ENCODE data around the gene BET1.
"Not testable (repeated sequence)": the region's sequence is repeated elsewhere in the genome, so short reads cannot be mapped to it uniquely, and the experiment has no call there.

Gene BET1

GRCh38 chr7:94042381-94042780 lies 38.2 kb upstream of the BET1 start:
- H3K9me3 ChIP-seq (ENCODE audit: control insufficient read depth in 2 of 2, low read length in 2 of 2) = no peaks in the 10 kb centered on the region
- no peak overlapping the region for H3K4me3 ChIP-seq (ENCODE audit: low read length in 2 of 2)
- no peak overlapping the region for H3K9ac ChIP-seq (ENCODE audit: low read depth in 1 of 2, low read length in 2 of 2)
- H3K36me3 ChIP-seq (ENCODE audit: control insufficient read depth in 2 of 2, insufficient read depth in 2 of 2, low read length in 2 of 2) = no peaks in the 10 kb centered on the region
- no peaks in the 10 kb centered on the region for H3K4me1 ChIP-seq (ENCODE audit: control insufficient read depth in 2 of 2, insufficient read depth in 2 of 2, low read length in 2 of 2)
- H3K27ac ChIP-seq (ENCODE audit: low read depth in 2 of 2, low read length in 2 of 2) = no peak overlapping the region
- no peaks in the 10 kb centered on the region for H3K27me3 ChIP-seq (ENCODE audit: control insufficient read depth in 2 of 2, insufficient read depth in 2 of 2, low read length in 2 of 2)

- Histone ChIP-seq H3K27ac (ENCODE audit: low read depth in 2 of 2, low read length in 2 of 2) (no peak overlapping the region), H3K9ac (ENCODE audit: low read depth in 1 of 2, low read length in 2 of 2) (no peak overlapping the region), H3K36me3 (ENCODE audit: control insufficient read depth in 2 of 2, insufficient read depth in 2 of 2, low read length in 2 of 2) (no peaks in the 10 kb centered on the region), H3K4me3 (ENCODE audit: low read length in 2 of 2) (no peak overlapping the region), H3K9me3 (ENCODE audit: control insufficient read depth in 2 of 2, low read length in 2 of 2) (no peaks in the 10 kb centered on the region), H3K4me1 (ENCODE audit: control insufficient read depth in 2 of 2, insufficient read depth in 2 of 2, low read length in 2 of 2) (no peaks in the 10 kb centered on the region), H3K27me3 (ENCODE audit: control insufficient read depth in 2 of 2, insufficient read depth in 2 of 2, low read length in 2 of 2) (no peaks in the 10 kb centered on the region)
Observed at GRCh38 chr7:94041529-94041928, 37.4 kb upstream of the BET1 start.

- no peaks in the 10 kb centered on the region for H3K27me3 ChIP-seq (ENCODE audit: control insufficient read depth in 2 of 2, insufficient read depth in 2 of 2, low read length in 2 of 2)
- H3K27ac ChIP-seq (ENCODE audit: low read depth in 2 of 2, low read length in 2 of 2) = no peak overlapping the region
- H3K4me3 ChIP-seq (ENCODE audit: low read length in 2 of 2) = no peak overlapping the region
- H3K4me1 ChIP-seq (ENCODE audit: control insufficient read depth in 2 of 2, insufficient read depth in 2 of 2, low read length in 2 of 2) = no peaks in the 10 kb centered on the region
- no peak overlapping the region for H3K9ac ChIP-seq (ENCODE audit: low read depth in 1 of 2, low read length in 2 of 2)
- H3K9me3 ChIP-seq (ENCODE audit: control insufficient read depth in 2 of 2, low read length in 2 of 2) = no peaks in the 10 kb centered on the region
- H3K36me3 ChIP-seq (ENCODE audit: control insufficient read depth in 2 of 2, insufficient read depth in 2 of 2, low read length in 2 of 2) = no peaks in the 10 kb centered on the region
Observed at GRCh38 chr7:94040254-94040653, 36.1 kb upstream of the BET1 start.

GRCh38 chr7:94039368-94040035 lies 35.3 kb upstream of the BET1 start:
- no peaks in the 10 kb centered on the region for H3K27me3 ChIP-seq (ENCODE audit: control insufficient read depth in 2 of 2, insufficient read depth in 2 of 2, low read length in 2 of 2)
- H3K27ac ChIP-seq (ENCODE audit: low read depth in 2 of 2, low read length in 2 of 2) = no peak overlapping the region
- H3K36me3 ChIP-seq (ENCODE audit: control insufficient read depth in 2 of 2, insufficient read depth in 2 of 2, low read length in 2 of 2) = no peaks in the 10 kb centered on the region
- no peak overlapping the region for H3K4me3 ChIP-seq (ENCODE audit: low read length in 2 of 2)
- no peaks in the 10 kb centered on the region for H3K9me3 ChIP-seq (ENCODE audit: control insufficient read depth in 2 of 2, low read length in 2 of 2)
- H3K4me1 ChIP-seq (ENCODE audit: control insufficient read depth in 2 of 2, insufficient read depth in 2 of 2, low read length in 2 of 2) = no peaks in the 10 kb centered on the region
- no peak overlapping the region for H3K9ac ChIP-seq (ENCODE audit: low read depth in 1 of 2, low read length in 2 of 2)

- no peaks in the 10 kb centered on the region for H3K27me3 ChIP-seq (ENCODE audit: control insufficient read depth in 2 of 2, insufficient read depth in 2 of 2, low read length in 2 of 2)
- H3K4me3 ChIP-seq (ENCODE audit: low read length in 2 of 2) = no peak overlapping the region
- H3K9me3 ChIP-seq (ENCODE audit: control insufficient read depth in 2 of 2, low read length in 2 of 2) = no peaks in the 10 kb centered on the region
- no peak overlapping the region for H3K9ac ChIP-seq (ENCODE audit: low read depth in 1 of 2, low read length in 2 of 2)
- no peaks in the 10 kb centered on the region for H3K36me3 ChIP-seq (ENCODE audit: control insufficient read depth in 2 of 2, insufficient read depth in 2 of 2, low read length in 2 of 2)
- H3K27ac ChIP-seq (ENCODE audit: low read depth in 2 of 2, low read length in 2 of 2) = no peak overlapping the region
- no peaks in the 10 kb centered on the region for H3K4me1 ChIP-seq (ENCODE audit: control insufficient read depth in 2 of 2, insufficient read depth in 2 of 2, low read length in 2 of 2)
Observed at GRCh38 chr7:94031865-94032264, 27.7 kb upstream of the BET1 start.

- Histone ChIP-seq H3K27me3 (ENCODE audit: control insufficient read depth in 2 of 2, insufficient read depth in 2 of 2, low read length in 2 of 2) (no peaks in the 10 kb centered on the region), H3K9me3 (ENCODE audit: control insufficient read depth in 2 of 2, low read length in 2 of 2) (no peaks in the 10 kb centered on the region), H3K4me1 (ENCODE audit: control insufficient read depth in 2 of 2, insufficient read depth in 2 of 2, low read length in 2 of 2) (no peaks in the 10 kb centered on the region), H3K36me3 (ENCODE audit: control insufficient read depth in 2 of 2, insufficient read depth in 2 of 2, low read length in 2 of 2) (no peaks in the 10 kb centered on the region), H3K9ac (ENCODE audit: low read depth in 1 of 2, low read length in 2 of 2) (no peak overlapping the region), H3K4me3 (ENCODE audit: low read length in 2 of 2) (no peak overlapping the region), H3K27ac (ENCODE audit: low read depth in 2 of 2, low read length in 2 of 2) (no peak overlapping the region)
Observed at GRCh38 chr7:94030634-94031033, 26.5 kb upstream of the BET1 start.

GRCh38 chr7:94029976-94030375 lies 25.8 kb upstream of the BET1 start:
- Histone ChIP-seq H3K36me3 (ENCODE audit: control insufficient read depth in 2 of 2, insufficient read depth in 2 of 2, low read length in 2 of 2) (no peaks in the 10 kb centered on the region), H3K9me3 (ENCODE audit: control insufficient read depth in 2 of 2, low read length in 2 of 2) (no peaks in the 10 kb centered on the region), H3K27me3 (ENCODE audit: control insufficient read depth in 2 of 2, insufficient read depth in 2 of 2, low read length in 2 of 2) (no peaks in the 10 kb centered on the region), H3K9ac (ENCODE audit: low read depth in 1 of 2, low read length in 2 of 2) (no peak overlapping the region), H3K4me3 (ENCODE audit: low read length in 2 of 2) (no peak overlapping the region), H3K27ac (ENCODE audit: low read depth in 2 of 2, low read length in 2 of 2) (no peak overlapping the region), H3K4me1 (ENCODE audit: control insufficient read depth in 2 of 2, insufficient read depth in 2 of 2, low read length in 2 of 2) (no peaks in the 10 kb centered on the region)

GRCh38 chr7:94028768-94029167 lies 24.6 kb upstream of the BET1 start:
- Histone ChIP-seq H3K9me3 (ENCODE audit: control insufficient read depth in 2 of 2, low read length in 2 of 2) (no peaks in the 10 kb centered on the region), H3K4me3 (ENCODE audit: low read length in 2 of 2) (no peak overlapping the region), H3K36me3 (ENCODE audit: control insufficient read depth in 2 of 2, insufficient read depth in 2 of 2, low read length in 2 of 2) (no peaks in the 10 kb centered on the region), H3K4me1 (ENCODE audit: control insufficient read depth in 2 of 2, insufficient read depth in 2 of 2, low read length in 2 of 2) (no peaks in the 10 kb centered on the region), H3K27me3 (ENCODE audit: control insufficient read depth in 2 of 2, insufficient read depth in 2 of 2, low read length in 2 of 2) (no peaks in the 10 kb centered on the region), H3K27ac (ENCODE audit: low read depth in 2 of 2, low read length in 2 of 2) (no peak overlapping the region), H3K9ac (ENCODE audit: low read depth in 1 of 2, low read length in 2 of 2) (no peak overlapping the region)

- not testable (repeated sequence) for H3K9ac ChIP-seq (ENCODE audit: low read depth in 1 of 2, low read length in 2 of 2)
Observed at GRCh38 chr7:94026619-94027018, 22.5 kb upstream of the BET1 start.

GRCh38 chr7:94022550-94022949 lies 18.4 kb upstream of the BET1 start:
- Histone ChIP-seq H3K27ac (ENCODE audit: low read depth in 2 of 2, low read length in 2 of 2) (no peak overlapping the region), H3K9ac (ENCODE audit: low read depth in 1 of 2, low read length in 2 of 2) (no peak overlapping the region), H3K9me3 (ENCODE audit: control insufficient read depth in 2 of 2, low read length in 2 of 2) (no peaks in the 10 kb centered on the region), H3K4me1 (ENCODE audit: control insufficient read depth in 2 of 2, insufficient read depth in 2 of 2, low read length in 2 of 2) (no peaks in the 10 kb centered on the region), H3K4me3 (ENCODE audit: low read length in 2 of 2) (no peak overlapping the region), H3K27me3 (ENCODE audit: control insufficient read depth in 2 of 2, insufficient read depth in 2 of 2, low read length in 2 of 2) (no peaks in the 10 kb centered on the region), H3K36me3 (ENCODE audit: control insufficient read depth in 2 of 2, insufficient read depth in 2 of 2, low read length in 2 of 2) (no peaks in the 10 kb centered on the region)

More at GRCh38 chr7:94026619-94027018, 22.5 kb upstream of the BET1 start:
- H3K36me3 ChIP-seq (ENCODE audit: control insufficient read depth in 2 of 2, insufficient read depth in 2 of 2, low read length in 2 of 2); H3K27ac ChIP-seq (ENCODE audit: low read depth in 2 of 2, low read length in 2 of 2); H3K9me3 ChIP-seq (ENCODE audit: control insufficient read depth in 2 of 2, low read length in 2 of 2); H3K4me1 ChIP-seq (ENCODE audit: control insufficient read depth in 2 of 2, insufficient read depth in 2 of 2, low read length in 2 of 2); H3K27me3 ChIP-seq (ENCODE audit: control insufficient read depth in 2 of 2, insufficient read depth in 2 of 2, low read length in 2 of 2); H3K4me3 ChIP-seq (ENCODE audit: low read length in 2 of 2): not testable (repeated sequence)

GRCh38 chr7:94016786-94017185 lies 12.6 kb upstream of the BET1 start:
- no peaks in the 10 kb centered on the region for H3K36me3 ChIP-seq (ENCODE audit: control insufficient read depth in 2 of 2, insufficient read depth in 2 of 2, low read length in 2 of 2)
- H3K27ac ChIP-seq (ENCODE audit: low read depth in 2 of 2, low read length in 2 of 2) = no peak overlapping the region
- H3K9ac ChIP-seq (ENCODE audit: low read depth in 1 of 2, low read length in 2 of 2) = no peak overlapping the region
- H3K9me3 ChIP-seq (ENCODE audit: control insufficient read depth in 2 of 2, low read length in 2 of 2) = no peaks in the 10 kb centered on the region
- H3K4me1 ChIP-seq (ENCODE audit: control insufficient read depth in 2 of 2, insufficient read depth in 2 of 2, low read length in 2 of 2) = no peaks in the 10 kb centered on the region
- no peak overlapping the region for H3K4me3 ChIP-seq (ENCODE audit: low read length in 2 of 2)
- H3K27me3 ChIP-seq (ENCODE audit: control insufficient read depth in 2 of 2, insufficient read depth in 2 of 2, low read length in 2 of 2) = no peaks in the 10 kb centered on the region
